Spleen (tissue), 7 donors: ENCODE data around the gene CDH13.

ENCODE experiments used
- CTCF ChIP-seq, 11 experiments: fragments of 200-600 bp in 7 of 11; fragments of 450-650 bp in 4 of 11; sonication (generic) in 4 of 11; IDR thresholded peaks in 8 of 11; conservative IDR thresholded peaks in 3 of 11; 1 replicate in 7 of 11; 2 replicates in 4 of 11; pipeline versions ENCODE4 v1.4.0 to v1.8.0; 2016 to 2021; ENCODE audit warnings: antibody characterized with exemption in 11 of 11, inconsistent platforms in 4 of 11, mild to moderate bottlenecking in 1 of 11
- POLR2A ChIP-seq, 3 donors: fragments of 450-650 bp; IDR thresholded peaks; one replicate each; pipeline ENCODE4 v1.5.1; 2017; ENCODE audit warnings: antibody characterized with exemption in 3 of 3, mild to moderate bottlenecking in 1 of 3
- donor health status: DM: no; HTN: no; CAD: no; lungs with moderate emphysema.
- donor health status: DM: no; HTN: no; CAD: no.
- donor health status: DM: no; HTN: no; CAD: no.

- TF ChIP-seq CTCF (IDR thresholded peaks at IDR 0.05 in 8 of 11, conservative IDR thresholded peaks at IDR 0.05 in 3 of 11) (no peak), POLR2A (IDR thresholded peaks at IDR 0.05) (no peak)
Measured at GRCh38 chr16:82605076-82605475, 21.7 kb upstream of the CDH13 start.
